GM18507 (cell line): Measurements from ENCODE around the gene CD53.
A peak's percentile ranks its signal among the peaks of the same experiment; 100 is the strongest.
"Not testable (repeated sequence)": the region's sequence is repeated elsewhere in the genome, so short reads cannot be mapped to it uniquely, and the experiment has no call there.

Source experiments
- DNase-seq: peaks from one replicate; pipeline ENCODE4 v3.0.0; 2011; ENCODE audit warnings: low read depth; ENCODE audit not compliant: insufficient read length; ENCODE audit errors: extremely low spot score
- FAIRE-seq: peaks from 2 replicates; lab custom pipeline; 2011; peaks lifted over from hg19 to GRCh38; lab: Jason Lieb, UNC

The CD53 gene, protein sequence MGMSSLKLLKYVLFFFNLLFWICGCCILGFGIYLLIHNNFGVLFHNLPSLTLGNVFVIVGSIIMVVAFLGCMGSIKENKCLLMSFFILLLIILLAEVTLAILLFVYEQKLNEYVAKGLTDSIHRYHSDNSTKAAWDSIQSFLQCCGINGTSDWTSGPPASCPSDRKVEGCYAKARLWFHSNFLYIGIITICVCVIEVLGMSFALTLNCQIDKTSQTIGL

DNA sequence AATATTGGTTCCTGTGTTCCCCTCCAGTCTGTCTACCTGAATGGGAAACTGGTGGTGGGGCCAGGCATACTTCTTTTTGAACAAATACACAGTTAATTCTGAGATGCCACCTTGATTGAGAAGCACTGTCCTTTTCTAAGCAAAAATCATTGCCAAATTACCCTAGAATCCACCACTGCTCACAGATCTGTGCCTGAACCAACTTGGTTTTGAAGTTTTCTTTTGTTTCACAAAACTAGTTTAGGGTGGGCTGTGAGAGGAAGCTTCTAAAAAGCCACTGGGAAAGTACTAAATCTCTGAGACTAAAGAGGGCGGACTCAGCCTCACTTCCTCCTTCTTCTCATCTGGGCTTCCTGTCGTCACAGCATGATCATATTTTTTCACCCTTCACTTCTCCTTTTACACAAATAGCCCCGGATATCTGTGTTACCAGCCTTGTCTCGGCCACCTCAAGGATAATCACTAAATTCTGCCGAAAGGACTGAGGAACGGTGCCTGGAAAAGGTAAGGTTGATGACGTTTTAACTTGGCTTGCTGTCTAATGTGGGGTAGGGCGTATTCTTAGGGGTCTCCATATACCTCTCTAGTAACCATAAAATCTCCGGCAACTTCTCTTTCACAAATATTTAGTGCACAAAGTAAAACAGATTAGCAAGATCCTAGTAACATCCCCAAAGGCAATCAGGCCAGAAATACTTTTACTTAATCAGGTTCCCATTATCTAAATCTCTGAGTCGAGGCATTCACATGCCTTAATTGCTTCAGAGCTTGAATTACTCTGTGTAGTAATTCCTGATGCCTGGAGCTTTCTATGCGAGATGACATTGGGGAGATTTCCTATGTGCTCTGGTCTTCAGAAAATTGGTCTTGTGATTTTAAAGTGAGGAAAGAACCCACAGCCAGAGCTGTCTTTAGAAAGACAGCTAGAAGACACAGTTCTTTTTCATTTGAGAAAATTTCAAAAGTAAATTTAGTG is at the start of gene CD53:
Gene CD53 (plus strand): TSS at position 404 of the 976 bp plus-strand sequence. CDS start 18,261 bp downstream, outside the sequence.
- FAIRE-seq: peak; percentile 97

DNA sequence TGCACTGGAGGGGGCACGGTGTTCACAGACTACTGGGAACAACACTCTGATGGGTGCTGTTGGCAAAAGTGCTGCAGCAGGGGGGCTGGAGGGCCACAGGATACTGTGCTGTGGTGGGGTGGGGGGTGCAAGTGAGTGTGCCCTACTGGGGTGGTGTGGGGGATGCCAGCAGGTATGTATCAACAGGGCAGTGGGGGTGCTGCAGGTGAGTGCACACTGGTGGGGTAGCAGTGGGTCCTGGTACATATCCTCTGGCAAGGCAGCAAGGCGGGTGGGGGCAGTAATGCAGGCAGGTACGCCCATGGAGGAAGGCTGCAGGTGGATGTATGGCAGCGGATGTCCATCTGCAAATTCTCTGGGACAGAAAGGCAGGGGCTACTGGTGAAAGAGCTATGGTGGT is 48.8 kb upstream of the CD53 start:
- FAIRE-seq: no peak
- no peak for DNase-seq

More for the DNA sequence above, at the start of gene CD53:
- DNase-seq: peak; percentile 33

DNA sequence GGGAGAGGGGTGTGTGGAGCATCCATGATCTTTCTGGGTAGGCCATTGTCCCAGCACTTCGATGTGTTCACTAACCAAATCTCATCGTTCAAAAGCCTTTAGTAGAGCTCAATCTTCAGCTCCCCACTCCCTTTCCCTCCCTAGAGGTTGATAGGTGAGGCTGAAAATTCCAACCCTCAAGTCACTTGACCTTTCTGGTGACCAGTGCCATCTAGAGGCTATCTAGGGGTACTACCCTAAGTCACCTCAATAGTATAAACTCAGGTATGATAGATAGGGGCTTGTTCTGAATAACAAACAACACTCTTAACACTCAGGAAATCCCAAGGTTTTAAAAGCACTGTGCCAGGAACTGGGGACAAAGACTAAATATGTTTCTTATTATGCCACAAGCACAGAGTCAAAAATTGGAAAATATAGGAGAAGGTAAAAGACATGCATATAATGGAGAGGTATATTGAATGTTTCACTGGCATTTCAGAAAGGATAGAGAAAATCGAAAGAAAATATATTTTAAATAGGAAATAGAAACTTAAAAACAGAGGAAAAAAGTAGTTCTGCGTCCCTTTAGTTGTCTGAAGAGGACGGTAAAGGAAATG is 42.9 kb upstream of the CD53 start:
- DNase-seq (peak; percentile 14), FAIRE-seq (peak; percentile 80)

DNA sequence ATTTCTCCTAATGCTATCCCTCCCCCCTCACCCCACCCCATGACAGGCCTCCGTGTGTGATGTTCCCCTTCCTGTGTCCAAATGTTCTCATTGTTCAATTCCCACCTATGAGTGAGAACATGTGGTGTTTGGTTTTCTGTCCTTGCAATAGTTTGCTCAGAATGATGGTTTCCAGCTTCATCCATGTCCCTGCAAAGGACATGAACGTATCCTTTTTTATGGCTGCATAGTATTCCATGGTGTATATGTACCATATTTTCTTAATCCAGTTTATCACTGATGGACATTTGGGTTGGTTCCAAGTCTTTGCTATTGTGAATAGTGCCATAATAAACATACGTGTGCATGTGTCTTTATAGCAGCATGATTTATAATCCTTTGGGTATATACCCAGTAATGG is 39.2 kb upstream of the CD53 start:
- not testable (repeated sequence) for DNase-seq, FAIRE-seq

DNA sequence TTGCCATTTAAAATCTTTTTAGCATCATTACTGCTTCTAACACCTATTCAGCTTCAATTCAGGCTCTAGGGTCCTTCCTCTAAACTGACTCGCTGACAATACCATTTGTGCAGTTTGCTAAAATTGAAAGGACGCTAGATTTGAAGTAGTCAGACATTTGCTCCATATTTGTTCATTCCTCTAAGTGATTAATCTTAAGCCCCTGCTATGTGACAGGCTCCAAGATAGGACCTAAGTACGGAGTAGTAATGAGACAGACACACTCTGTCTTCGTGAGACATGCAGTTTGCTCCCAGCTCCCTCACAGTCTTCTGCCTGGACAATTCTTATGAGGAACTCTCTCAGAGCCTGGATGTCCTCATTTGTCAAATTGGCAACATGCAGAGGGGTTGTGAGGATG is 26.1 kb upstream of the CD53 start:
- no peak for FAIRE-seq
- no peak for DNase-seq

DNA sequence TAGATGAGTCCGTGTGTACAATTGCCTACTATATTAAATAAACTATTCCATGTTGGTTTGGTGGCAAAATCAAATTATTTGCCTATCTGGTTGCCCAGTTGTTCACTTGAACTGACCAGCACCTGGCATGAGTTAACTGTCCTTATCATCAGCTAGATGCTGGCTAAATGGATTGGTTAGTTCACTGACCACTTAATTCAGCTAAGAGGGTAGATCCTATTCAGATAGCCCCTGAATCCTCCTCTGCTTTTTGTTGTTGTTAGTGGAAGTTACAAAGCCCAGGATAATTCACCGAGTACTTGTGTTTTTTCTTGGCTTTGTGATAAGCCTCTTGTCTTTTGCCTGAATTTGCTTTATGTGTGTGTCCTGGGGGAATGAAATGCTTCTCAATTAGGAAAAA is 22.8 kb upstream of the CD53 start:
- no peak for FAIRE-seq
- DNase-seq: no peak

DNA sequence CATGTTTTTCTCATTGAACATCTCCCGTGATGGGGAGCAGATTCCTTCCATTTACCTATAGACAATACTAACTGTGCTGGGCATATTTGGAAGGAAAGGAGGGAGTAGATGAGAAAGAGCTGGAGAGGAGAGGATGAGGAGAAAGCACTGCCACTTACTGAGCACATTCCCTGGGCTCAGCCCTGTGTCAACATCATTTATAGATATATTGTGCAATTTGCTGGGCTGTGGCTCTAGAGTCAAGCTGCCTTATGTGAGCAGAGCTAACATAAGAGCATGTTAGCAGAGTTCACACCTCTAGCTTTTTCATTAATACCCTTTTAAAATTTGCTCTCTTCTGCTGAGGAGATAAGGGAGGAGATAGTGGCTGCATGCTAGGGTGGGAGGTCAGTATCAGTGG is 22.3 kb upstream of the CD53 start:
- DNase-seq (no peak), FAIRE-seq (no peak)

DNA sequence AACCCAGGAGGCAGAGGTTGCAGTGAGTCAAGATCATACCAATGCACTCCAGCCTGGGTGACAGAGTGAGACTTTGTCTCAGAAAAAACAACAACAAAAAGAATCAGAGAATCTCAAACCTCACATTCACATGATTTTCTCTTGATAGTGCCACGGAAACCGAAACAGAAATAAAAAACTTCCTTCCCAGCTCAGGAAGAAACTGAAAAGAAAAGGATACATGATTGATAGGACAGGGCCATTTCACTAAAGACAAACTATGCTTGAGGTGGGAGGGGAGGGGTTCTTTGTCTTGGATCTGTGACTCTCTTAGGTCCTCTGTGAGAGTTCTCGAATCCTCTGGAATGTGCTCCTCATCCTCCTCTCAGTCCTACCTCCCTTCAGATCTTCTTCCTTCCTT is 19.8 kb upstream of the CD53 start:
- DNase-seq (no peak), FAIRE-seq (no peak)

DNA sequence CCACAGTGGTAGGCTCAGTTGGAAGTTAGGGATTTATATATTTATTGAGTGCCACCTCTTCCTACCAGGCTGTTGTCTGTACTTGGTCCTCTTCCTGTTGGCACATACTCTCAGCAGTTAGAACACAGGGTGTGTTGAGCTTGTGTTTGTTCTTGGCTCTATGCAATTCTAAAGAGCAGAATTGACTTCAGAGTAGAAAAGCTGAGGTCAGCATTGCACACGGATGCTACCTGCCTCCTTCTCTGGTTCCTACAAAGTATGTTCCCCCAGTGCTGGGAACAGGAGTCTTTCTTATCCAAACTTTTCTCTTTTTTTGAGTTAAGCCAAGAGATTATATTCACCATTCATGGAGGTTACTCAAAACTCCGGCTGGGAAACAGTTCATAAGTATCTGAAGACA is 16.5 kb upstream of the CD53 start:
- FAIRE-seq (no peak), DNase-seq (no peak)

DNA sequence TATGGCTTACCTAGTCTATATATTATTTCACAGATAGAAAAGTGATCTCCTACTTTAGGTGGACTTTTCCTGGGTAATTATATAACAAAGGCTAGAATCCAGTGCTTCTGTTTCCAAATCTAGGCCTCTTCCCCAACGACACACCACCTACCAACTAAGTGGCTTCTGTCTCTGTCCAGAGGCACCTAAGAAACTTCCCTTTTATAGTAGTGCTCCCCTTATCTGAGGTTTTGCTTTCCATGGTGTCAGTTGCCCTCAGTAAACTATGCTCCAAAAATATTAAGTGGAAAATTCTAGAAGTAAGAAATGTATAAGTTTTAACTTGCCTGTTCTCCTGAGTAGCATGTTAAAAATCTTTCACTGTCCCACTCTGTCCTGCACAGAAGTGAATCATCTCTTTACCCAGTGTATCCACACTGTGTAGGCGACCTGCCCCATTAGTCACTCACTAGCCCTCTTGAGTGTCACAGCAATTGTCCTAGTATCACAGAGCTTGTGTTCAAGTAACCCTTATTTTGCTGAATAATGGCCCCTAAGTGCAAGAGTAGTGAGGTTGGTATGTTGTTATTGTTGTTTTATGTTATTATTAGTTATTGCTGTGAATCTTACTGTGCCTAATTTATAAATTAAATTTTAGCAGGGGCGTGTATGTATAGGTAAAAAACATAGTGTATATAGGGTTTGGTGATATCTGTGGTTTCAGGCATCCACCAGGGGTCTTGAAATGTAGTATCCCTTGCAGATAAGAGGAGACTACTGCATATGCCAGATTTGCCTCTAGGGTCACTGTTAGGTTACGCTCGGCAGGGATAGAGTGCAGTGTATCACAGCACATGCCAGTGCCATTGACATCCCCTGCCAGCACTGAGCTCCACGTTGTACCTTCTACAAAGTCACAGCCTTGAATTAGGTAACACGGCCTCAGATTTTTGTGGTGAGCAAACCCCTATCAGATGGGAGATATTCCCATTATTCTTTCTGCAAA is 14.7 kb upstream of the CD53 start:
- FAIRE-seq (no peak), DNase-seq (no peak)

DNA sequence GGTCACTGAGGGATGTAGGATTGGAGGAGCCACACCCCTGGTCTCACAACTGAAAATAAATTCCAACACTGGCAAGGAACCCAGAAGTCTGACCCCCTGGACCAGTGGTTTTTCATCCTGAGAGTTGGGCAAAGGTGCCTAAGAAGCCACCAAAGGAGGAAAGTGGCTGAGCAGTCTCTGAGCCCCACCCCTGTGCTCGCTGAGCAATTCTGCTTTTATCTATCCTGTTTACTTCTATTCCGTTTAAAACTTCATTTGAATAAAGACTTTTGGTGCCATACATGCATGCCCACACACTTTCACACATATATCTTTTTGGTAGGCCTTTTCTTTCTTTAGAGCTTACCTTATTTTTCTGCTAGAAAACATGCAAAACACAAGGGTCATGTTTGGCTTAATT is 13.9 kb upstream of the CD53 start:
- no peak for FAIRE-seq
- DNase-seq: no peak

DNA sequence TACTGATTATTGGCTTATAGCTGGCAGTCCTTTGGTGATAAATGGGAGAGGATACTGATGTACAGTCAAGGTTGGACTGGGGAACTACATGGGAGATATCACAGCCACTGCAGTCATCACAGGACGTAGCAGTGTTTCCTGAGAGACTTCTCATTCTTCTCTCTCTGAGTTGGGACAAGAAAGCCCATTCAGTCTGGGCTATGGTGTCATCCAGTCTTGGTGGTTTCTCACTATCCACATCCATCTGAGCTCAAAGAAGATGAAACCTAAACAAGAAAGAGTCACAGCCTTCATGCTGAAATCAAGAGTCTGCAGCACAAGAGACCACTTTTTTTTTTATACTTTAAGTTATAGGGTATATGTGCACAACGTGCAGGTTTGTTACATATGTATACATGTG is 12.8 kb upstream of the CD53 start:
- DNase-seq (no peak), FAIRE-seq (no peak)

DNA sequence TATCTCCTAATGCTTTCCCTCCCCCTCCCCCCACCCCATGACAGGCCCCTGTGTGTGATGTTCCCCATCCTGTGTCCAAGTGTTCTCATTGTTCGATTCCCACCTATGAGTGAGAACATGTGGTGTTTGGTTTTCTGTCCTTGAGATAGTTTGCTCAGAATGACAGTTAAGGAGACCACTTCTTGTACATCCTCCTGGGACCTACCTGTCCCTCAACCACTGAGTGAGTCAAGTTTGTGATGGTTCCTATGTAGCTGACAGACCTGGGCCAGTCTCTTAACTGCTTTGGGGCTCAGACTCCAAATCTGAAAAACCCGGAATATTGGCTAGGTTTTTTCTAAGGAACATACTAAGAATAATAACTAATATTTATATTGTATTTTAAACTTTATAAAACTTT is 12.3 kb upstream of the CD53 start:
- not testable (repeated sequence) for DNase-seq, FAIRE-seq

DNA sequence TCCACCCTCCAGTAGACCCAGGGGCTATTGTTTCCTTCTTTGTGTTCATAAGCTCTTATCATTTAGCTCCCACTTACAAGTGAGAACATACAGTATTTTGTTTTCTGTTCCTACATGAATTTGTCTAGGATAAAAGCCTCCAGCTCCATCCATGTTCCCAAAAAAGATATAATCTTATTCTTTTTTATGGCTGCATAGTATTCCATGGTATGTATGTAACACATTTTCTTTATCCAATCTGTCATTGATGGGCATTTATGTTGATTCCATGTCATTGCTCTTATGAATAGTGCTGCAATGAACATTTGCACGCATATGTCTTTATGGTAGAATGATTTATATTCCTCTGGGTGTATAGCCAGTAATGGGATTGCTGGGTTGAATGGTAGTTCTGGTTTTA is 11.0 kb upstream of the CD53 start:
- DNase-seq, FAIRE-seq: not testable (repeated sequence)

DNA sequence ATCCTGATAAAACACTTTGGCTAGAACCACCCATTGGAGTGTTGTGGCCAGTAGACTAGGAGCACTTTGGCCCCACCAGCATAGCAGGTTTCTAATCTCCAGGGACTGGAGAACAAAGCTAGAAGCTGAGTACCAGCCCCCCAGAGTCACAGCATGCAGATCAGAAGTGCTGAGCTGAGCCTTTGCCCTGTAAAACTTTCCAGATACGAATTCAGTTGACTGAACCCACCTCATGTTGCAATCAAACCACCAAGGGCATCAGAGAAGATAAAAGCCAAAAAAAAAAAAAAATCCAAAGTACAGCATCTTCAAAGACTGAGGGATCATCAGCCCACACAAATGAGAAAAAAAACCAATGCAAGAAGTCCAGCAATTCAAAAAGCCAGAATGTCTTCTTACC is 8.7 kb upstream of the CD53 start:
- FAIRE-seq (no peak), DNase-seq (no peak)

DNA sequence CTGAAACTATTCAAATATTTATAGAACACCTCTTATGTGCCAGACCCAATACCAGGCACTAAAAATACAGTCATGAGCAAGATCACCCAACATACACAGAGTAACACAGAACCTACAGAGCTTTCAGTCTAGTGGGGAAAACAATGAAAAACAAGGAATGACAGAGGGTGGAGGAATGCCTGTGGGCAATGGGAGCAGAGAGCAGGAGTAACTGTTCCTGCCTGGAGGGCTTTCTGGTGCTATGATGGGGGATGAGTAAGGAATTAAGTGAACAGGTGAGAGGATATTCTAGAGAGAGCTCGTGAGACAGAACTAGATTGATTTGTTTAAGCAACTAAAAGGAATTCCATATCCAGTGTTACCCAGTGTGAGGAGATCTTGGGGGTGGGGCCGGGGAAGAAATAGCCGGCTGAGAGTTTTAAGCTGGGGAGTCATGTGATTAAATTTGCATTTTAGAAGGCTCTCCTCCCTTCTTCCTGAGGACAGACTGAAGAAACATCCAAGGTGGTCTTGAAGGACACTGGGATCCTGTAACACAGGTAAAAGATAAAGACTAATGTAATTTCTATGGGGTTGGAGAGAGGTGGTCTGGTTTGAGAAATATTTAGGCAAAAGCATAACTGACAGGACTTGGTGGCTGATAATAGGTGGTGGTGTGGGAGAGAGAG is 2.1 kb upstream of the CD53 start:
- FAIRE-seq (peak; percentile 84), DNase-seq (no peak)

DNA sequence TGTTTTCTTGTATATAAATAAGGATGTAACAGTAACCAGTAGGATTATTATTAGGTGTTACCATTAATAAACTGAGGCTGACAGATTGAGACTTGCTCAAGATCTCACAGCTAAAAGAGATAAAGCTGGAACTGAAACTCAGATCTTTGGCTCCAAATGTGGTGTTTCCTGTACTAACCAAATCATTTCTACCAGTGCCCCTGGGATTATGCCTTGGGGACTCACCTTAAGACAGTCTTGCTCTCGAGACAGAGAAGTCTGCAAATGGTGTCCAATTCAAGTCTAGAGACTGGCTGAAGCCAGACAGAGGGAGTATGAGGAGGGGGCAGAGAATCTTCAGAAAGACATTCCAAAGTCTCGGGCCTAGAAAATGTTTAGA is 593 bp upstream of the CD53 start:
- FAIRE-seq (no peak), DNase-seq (no peak)

DNA sequence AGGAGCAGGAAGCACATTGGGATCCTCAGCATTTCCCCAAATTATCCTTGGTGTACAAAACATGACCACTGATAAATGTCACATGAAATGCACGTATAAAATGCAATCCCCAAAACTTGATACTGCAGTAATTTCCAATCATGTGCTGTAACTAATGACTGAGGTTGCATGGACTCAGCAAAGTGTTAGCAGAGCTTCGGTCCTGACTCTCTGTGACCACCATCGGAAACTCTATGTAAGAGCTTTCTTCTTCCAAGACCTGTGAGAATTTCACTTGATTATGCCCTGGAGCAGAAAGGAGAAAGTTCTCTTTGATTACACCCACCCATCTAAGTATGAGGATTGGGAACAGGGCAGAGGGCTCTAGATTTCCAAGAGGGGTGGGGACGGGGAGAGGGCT is 908 bp downstream of the CD53 start:
- FAIRE-seq (no peak), DNase-seq (no peak)
